ENCODE data around the gene NINJ1.

GRCh38 chr9:93116072-93116961, 17.7 kb downstream of the NINJ1 start:
- TF ChIP-seq CTCF (IDR thresholded peaks at IDR 0.05) (no peak), POLR2AphosphoS5 (IDR thresholded peaks at IDR 0.05; ENCODE audit: low read depth, low read length) (no peak), REST (IDR thresholded peaks at IDR 0.05; ENCODE audit: insufficient read depth in 1 of 2, low read depth in 2 of 2, low read length in 1 of 2) (no peak), TCF7L2 (IDR thresholded peaks at IDR 0.05; ENCODE audit: low read depth, low read length) (no peak)
